Ammon's horn (tissue), 1 donor: ENCODE results near the gene MED19.
"Not testable (repeated sequence)": the region's sequence is repeated elsewhere in the genome, so short reads cannot be mapped to it uniquely, and the experiment has no call there.

Experiments used
- DNase-seq: peaks from one replicate; pipeline ENCODE4 v3.0.0-alpha.2; 2016; ENCODE audit warnings: low spot score

Gene MED19

DNA sequence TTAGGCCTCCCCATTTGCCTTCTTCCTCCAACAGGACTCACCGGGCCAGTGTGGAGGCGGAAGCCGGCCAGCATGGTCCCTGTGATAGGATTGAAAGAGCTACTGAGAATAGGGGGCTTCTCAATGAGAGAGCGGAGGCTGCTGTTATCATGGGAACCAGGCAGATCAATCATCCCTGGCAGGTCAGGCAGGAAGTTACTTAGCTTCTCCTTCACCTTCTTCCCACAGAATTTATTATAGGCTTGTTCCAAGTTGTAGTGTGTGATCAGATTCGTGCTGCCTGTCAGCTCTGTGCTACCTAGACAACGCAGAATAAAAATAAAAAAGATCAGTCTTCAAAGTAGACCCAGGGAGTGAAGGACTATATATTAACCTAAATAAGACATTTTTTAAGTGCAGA, 7.1 kb downstream of the MED19 start:
- DNase-seq, result no peak

DNA sequence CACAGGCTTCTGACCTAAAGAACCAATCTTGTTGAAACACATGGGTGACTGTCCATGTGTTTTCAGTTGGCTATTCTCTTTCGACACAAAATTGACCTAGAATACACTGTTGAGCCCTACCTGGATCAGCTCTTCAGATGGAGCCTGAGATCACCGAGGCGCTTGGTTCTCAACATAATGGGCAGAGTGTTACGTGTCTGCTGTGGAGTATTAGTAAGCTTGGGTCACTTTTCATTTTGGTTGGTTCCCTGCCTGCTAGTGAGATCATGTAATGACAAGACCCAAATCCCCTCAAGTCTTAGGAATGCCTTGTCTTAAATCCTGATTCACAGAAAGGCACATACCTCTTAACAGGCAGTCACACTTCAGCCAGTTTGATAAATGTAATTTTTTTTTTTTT, 8.7 kb downstream of the MED19 start:
- no peak for DNase-seq

DNA sequence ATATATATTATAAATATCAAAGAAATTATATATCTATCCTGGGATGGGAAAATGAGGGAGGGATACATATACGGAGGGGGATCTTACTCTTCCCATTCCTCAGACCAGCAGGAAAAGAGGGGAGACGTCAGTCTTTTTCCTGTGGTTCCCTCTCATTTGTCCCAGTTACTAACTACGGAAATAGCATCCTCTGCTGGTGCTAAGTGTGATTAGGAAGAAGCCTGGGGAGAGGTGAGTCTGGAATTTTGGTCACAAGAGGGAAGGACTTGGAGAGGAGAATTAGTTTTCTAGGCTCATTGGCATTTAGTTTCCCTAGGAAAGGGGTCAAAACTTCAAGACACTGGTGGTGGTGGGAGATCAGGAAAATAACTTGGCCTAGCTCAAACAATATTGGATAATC, 11.6 kb downstream of the MED19 start:
- DNase-seq, result no peak

DNA sequence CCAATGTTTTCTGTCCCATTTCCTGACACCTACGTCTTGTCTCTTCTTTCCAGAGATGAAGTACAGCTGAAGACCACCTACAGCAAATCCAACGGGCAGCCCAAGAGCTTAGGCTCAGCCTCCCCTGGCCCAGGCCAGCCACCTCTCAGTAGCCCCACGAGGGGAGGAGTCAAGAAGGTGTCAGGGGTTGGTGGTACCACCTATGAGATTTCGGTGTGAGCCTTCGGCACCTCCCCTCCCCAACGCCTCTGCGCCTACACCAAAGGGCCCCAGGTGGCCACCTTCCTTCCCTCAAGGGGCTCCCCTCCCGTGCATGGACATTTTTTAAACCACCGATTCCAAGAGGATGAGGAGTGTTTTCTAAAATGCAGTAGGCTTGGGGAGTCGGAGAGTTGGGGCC, 12.2 kb downstream of the MED19 start:
- DNase-seq, result no peak

DNA sequence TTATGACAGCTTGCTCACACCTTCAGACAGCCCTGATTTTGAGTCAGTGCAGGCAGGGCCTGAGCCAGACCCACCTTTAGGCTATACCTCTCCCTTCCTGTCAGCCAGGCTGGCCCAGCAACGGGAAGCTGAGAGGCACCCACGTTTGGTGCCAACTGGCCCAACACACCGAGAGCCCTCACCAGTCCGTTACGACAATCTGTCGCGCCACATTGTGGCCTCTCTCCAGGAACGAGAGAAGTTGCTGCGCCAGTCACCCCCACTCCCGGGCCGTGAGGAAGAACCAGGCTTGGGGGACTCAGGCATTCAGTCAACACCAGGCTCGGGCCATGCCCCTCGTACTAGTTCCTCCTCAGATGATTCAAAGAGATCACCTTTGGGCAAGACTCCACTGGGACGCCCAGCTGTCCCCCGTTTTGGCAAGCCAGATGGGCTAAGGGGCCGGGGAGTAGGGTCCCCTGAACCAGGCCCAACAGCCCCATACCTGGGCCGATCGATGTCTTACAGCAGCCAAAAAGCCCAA, 13.1 kb downstream of the MED19 start:
- DNase-seq, result no peak

DNA sequence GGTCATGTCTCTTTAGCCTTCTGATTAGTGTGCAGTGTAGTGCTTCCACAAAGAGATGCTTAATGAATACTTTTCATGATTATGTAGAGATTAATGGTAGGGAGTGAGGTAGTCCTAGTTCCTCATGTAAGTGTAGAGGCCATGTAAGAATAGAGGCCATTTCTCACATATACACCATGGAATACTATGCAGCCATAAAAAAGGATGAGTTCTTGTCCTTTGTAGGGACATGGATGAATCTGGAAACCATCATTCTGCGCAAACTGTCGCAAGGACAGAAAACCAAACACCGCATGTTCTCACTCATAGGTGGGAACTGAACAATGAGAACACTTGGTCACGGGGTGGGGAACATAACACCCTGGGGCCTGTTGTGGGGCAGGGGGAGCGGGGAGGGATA, 21.5 kb downstream of the MED19 start:
- not testable (repeated sequence) for DNase-seq

DNA sequence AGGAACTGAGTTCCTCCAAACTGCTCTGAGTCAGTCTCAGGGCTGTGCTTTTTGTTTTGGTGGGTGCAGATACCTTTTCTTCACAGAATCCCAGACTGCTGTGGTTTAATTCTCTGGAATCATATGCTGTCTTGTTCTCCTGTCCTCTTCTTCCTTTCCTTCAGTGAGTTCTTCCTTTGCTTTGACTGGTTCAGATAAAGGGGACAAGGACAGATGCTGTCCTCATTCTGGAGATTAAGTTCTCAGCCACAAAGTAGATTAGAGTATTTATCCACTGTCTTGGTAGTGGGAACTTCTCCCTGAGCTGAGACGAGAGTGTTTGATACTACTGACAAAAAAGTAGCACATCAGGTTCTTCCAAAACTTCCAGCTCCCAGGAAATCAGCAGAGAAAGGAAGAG, 30.8 kb downstream of the MED19 start:
- no peak for DNase-seq

DNA sequence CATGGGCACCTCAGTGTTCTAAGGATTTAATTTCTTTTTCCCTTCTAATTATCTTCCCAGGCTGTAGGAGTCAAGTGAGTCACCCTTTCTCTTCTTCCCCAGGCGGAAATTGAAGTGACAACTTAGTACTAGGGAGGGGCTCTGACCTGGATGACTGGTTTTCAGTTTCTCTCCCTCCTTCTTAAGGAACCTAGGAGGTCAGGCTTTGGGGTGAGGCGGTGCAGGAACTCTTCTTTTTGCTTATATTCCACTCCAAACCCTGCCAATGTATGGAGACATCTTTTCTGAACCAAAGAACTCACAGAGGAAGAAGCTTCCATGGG, 31.5 kb downstream of the MED19 start:
- no peak for DNase-seq

DNA sequence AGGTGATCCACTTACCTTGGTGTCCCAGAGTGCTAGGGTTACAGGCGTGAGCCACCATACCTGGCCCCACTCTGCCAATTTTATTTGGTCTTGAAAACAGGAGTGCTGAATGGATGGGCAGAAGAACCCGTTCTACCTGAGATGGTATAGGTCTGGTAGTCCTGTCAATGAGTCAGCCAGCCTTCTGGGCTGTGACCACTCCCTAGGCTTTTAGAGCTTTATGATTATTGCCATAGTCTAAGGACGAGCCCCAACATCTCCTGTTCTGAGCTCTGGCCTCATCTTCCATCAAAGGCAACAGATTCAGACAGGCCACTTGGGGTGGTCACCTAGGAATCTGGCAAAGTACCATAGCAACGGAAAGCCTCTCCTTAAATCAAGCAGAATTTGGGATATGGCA, 32.6 kb downstream of the MED19 start:
- DNase-seq, result no peak

DNA sequence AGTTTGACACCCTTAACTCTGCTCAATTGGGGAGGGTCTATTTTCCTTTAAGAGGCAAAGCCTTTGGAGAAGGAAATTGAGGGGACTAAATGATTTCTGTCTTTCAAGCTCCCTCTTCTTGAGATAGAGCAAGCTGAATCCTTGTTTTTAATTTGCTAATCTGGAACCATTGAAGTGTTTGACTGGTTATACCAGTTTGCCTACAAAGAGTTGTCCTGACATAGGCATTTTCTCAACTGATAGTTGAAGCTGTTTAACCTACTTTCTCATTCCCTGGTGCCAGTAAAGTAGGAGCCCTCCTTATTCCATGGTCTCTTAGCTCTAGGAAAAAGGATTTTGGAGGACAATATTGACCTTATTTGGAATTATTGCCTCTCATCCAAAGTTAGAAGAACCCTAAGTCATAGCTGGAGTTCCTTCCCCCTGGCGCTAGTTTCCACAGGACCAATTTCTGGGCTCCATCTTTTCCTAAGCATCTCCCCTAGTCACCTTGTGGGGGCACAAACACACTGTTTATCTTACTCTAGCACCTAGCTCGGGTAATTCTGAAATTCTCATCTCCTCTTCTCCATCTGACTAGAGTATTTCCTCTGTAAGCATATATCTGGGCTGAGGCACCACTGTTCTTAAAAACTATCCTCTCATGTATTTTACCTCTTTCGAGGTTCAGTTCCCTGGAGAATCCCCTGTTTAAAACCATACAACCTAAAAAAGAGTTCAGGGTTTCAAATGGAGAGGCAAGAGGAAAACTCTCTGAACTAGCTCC, 36.7 kb downstream of the MED19 start:
- DNase-seq, result no peak

DNA sequence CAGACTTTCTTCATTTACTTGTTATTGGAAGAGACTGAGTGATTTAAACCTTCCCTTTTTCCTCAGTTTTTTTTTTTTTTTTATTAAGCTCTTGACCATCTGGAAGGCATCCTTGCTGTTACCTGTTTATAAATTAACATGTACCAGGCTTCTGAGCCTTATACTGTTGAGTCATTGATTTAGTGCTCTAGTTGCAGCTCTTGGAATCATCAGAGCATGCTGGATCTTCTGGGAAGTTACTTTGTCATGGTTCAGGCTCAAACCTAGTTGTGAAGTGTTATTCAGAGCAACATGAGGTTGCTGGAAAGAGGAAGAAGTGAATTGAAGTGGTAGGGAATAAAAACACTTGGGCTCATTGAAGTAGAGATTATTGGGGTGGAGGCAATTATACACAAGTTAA, 37.8 kb downstream of the MED19 start:
- no peak for DNase-seq

DNA sequence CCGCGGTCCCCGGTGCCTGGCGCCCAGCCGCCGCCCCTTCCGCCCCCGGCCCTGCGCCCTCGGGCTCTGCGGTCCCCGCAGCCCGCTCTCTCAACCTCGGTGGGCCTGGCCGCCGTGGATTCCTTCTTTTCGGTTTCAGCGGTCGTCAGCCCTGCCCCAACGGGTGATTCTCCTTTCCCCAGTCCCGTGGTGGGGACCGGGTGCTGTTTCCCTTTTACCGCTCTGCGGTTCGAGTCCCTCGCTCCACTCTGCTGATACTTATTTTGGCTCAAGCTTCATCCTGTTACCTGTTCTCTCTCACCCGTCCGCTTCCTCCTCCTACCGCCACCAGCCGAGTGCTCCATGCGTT, 43.6 kb downstream of the MED19 start:
- DNase-seq, result peak; percentile 17

DNA sequence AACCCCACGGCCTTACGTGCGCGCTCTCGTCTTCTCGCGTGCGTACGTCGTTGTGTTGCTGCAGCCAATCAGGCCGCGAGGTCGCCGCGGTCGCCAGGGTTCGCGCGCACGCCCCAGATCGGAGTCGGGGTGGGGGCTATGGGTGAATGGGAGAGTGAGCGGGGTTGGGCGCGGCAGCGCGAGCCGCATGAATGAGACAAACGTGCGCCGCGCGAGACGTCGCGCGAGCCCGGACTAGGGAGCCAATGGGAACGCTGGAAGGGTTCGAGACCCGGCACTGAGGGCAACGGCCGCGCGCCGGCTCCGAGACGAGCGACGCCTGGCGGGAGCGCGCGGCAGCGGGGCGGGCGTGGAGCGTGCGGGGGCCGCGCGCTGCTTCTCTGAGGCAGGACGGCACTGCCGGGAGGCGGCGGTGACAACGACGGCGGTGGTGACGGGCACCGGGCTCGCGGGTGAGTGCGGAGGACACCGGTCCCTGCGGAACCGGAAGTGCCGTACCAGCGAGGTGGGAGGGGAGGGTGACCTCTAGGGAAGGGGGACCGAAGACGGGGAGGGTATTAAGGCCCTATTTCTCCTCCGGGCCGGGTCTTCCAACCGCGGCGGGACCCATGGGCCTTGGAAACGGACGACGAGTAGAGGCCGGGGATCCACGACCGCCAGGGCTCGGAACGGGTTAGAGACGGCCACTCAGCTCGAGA, 44.1 kb downstream of the MED19 start, which contains the start of gene ZDHHC5:
Gene ZDHHC5 (plus strand): TSS at position 379 of the 698 bp plus-strand sequence. CDS start 4,977 bp downstream, outside the sequence.
- DNase-seq, result peak; percentile 100

DNA sequence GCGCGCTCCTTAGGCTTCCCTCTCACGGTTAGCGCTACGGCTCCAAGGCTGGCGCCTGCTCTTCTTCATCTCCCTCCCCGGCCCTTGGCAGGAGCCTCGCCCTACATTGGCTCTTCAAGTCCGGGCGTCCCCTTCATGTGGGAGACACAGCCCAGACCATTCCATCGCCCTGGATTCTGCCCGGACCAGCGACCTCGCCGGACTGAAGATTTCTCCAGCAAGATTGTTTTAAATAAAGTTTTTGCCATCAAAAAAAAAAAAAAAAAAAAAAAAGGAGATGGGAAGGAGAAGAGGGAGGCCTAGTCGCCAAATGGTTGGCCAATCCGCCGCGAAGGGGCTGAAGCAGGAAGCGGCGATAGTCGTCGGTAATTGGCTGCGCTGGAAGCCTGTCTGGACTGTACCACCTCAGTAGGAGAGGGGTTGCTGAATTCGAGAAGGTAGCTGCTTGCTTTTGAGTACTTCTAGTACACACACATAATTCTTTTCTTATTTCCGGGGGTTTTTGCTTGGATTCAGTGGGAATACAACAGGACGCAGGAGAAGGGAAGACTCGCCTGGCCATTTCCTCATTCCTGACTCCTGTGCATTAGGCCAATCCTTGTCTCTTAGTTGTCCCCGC, 44.8 kb downstream of the MED19 start:
- peak; percentile 99 for DNase-seq

DNA sequence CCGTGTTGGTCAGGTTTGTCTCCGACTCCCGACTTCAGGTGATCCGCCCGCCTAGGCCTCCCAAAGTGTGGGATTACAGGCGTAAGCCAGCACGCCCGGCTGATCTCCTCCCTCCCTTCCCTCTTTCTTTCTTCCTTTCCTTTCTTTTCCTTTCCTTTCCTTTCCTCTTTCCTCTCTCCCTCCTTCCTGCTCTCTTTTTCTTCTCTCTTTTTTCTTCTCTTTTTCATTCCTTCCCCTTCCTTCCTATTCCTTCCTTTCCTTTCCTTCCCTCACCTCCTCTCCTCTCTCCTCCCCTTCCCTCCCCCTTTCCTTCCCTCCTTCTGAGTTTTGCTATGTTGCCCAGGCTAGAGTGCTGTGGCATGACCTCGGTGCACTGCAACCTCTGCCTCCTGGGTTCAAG, 48.0 kb downstream of the MED19 start:
- no peak for DNase-seq

DNA sequence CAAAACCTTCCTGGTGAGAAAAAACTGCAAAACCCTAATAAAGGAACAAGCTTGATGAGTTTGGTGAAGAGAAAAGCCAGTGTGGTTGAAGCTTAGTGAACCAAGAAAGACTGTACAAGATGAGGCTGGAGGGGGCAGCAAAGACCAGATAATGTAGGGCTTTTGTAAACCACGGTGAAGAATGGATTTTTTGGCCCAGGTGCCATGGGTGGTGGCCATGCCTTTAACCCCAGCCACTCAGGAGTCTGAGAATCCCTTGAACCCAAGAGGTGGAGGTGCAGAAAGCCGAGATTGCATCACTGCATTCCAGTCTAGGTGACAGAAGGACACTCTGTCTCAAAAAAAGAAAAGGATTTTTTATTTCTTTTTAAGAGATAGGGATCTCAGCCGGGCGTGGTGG, 49.1 kb downstream of the MED19 start:
- no peak for DNase-seq

DNA sequence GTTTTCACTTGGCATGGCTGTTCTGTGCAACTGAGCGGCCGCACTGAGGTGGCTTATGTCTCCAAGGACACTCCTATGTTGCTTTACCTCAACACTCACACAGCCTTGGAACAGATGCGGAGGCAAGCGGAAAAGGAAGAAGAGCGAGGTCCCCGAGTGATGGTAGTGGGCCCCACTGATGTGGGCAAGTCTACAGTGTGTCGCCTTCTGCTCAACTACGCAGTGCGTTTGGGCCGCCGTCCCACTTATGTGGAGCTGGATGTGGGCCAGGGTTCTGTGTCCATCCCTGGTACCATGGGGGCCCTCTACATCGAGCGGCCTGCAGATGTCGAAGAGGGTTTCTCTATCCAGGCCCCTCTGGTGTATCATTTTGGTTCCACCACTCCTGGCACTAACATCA, 52.3 kb downstream of the MED19 start:
- no peak for DNase-seq

DNA sequence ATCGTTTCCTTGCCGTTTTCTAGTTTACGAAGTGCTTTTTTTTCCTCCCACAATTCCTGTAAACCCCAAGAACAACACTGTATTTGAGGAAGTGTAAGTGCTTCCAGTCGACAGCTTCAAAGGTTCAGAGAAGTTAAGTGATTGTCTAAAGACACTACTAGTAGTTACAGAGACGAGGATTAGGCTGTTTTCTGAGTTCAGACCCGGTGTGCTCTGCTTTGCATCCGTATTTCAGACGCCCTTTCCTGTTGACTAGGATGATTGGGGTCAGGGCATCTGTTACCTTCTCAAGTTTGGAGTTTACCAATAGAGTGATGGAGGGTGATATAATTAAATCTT, 54.0 kb downstream of the MED19 start:
- no peak for DNase-seq

DNA sequence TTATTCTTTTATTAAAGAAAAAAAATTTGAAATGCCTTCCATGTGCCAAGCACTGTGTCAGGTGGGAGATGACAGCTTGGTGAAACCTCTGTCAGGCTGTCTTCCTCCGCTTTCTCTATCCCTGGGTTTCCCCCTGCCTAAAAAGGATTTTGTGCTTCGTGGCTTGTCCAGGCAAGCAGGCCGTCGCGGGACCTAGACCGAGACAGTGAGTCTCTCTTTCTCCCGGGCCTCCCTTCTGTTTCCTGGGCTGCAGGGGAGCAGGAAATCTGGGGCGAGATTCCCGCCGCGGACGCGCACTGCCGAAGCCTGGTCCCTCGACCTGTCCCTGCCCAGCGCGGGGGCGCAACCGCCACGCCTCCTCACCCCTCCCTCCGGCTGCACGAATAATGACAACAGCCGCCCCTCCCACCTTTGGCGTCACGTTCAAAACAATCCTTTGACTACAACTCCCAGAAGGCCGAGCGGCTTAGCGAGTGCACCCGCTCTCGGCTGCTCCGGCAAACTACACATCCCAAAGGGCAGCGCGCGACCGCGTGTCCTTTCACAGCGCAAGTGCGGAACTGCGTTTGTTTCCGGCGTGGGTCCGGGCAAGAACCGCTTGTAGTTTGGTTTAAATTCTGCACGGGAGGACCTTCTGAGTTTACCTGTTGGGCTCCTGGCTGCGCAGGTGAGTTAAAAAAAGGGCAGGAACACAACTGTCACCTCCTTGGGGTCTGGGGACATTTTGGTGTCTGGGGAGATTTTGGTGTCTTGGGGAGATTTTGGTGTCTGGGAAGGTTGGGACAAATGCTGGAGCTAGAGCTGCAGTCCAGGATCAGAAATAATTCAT, 54.6 kb downstream of the MED19 start, which contains the start of gene CLP1:
Gene CLP1 (plus strand): TSS at position 569 of the 829 bp plus-strand sequence. CDS start 1,715 bp downstream, outside the sequence.
- DNase-seq, result peak; percentile 100

DNA sequence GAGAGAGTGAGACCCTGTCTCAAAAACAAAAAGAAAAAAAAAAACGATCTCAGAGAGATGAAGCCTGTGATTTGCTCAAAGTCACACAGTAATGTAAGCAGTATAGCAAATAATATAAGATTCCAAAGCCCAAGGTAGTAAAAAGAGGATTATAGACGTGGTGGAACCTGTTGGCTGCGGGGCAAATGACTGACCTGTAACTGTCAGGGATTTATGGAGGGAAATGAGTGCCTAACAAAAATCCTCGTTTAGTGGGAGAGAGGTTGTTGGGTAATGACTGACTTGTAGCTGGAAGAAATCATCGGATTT, 55.2 kb downstream of the MED19 start:
- DNase-seq, result no peak
